CMK (cell line): ENCODE measurements around the gene SHH.

Experiments
- DNase-seq: peaks from one replicate; pipeline ENCODE4 v3.0.0-alpha.2; 2010; ENCODE audit warnings: low read depth

The SHH gene

DNA sequence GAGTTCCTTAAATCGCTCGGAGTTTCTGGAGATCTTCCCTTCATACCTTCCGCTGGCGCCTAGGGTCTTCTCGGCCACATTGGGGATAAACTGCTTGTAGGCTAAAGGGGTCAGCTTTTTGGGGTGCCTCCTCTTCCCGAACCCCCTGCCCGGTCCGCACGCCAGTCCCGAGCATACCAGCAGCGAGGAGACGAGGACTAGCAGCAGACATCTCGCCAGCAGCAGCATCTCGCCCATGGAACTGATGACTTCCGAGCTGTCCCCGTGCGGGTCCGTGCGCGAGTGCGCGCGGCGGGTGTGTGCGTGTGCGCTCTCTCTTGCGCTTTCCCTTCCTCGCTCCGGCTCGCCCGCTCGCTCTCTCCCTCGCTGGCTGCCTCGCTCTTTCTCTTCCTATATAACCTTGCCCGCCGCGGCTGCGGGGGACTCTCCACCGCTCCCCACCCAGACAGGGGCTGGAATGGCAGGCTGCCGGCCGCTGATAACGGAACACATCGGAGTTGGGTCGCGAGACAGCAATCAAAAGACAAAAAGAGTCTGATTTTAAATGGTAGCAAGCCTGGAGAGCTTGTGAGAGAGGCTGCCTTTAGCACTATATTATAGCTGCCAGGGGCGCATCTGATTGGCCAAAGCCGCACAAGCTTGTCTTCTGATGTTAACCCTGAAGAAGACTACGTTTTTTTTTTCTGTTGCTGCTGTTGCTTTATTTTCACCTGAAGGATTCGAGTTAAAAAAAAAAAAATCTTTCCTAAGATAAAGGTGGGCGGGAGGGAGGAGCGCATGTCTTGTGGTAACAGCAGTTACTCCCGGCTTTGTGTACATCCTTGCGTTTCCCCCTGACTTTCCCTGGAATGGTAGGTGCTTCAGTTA, at the start of gene SHH:
Gene SHH (minus strand): TSS at position 569 of the 867 bp plus-strand sequence. CDS start 341 bp downstream, at position 228.
- no peak for DNase-seq

DNA sequence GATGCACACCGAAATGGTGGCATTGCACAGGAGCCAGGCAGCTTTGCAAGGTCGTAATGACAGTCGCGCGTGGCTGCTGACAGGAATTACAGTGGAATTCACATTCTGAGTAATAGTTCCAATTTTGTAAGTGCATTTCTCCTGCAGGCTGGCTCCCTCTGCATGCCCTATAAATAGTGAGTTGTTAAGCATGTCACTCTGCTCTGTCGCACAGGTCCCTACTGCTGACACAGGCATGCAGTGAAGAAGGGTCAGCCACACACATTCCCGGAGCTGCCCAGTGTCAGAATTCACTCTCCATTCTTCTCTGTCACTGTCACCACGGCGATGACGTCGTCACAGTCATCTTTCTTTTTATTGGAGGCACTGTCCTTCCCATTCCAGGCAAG, 49.2 kb upstream of the SHH start:
- DNase-seq: no peak

DNA sequence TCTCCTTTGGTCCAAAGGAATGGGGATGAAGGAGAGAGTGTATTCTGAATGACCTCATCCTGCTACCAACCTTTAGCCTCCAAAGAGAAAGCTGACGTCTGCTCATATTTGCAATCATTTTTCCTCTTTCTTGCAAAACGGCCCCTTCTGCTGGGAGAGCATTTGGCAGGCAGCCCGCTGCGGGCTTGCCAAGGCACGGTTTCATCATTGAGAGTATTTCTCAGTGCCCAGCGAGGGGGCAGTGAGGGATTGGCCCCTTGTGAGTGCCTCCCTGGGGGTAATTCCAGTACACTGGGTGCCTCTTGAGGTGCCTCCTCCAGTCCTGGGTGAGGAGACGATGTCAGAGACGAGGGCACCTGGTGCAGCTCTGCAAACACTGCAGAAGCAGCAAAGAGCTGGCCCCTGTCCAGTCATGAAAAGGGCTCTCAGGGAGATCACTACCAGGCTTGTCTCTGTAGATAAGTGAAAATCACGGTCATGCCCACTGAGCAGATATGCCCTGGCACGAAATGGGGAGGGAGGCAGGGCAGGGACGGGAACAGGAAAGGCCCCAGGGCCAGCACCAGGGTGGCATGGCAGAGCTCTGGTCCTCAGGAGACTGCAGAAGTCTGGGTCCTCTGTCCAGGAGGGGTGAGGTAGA, 48.7 kb upstream of the SHH start:
- DNase-seq: no peak

GRCh38 chr7:155860461-155860839, 48.2 kb upstream of the SHH start:
- no peak for DNase-seq

DNA sequence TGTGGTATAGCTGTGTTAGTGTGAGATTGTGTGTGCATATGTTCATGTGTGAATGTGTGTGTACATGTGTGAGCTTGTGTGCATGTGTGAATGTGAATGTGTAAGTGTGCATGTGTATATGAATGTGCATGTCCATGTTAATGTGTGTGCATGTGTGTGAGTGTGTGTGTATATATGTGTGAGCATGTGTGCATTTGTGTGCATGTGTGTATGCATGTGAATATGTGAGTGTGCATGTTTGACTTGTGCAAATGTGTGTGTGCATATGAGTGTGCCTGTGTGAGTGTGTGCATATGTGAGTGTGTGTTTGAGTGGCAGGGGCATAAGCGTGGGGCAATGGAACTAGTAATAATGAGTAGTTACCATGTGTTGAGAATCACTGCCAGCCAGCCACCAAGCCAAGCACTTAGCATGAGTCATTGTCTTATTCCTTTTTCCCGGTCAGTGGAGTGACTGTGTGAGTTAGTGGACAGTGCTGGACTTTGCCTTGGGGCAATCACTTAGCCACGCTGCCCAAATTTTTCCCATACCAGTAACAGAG, 46.3 kb upstream of the SHH start:
- DNase-seq: no peak

GRCh38 chr7:155857141-155857540, 44.9 kb upstream of the SHH start:
- no peak for DNase-seq

DNA sequence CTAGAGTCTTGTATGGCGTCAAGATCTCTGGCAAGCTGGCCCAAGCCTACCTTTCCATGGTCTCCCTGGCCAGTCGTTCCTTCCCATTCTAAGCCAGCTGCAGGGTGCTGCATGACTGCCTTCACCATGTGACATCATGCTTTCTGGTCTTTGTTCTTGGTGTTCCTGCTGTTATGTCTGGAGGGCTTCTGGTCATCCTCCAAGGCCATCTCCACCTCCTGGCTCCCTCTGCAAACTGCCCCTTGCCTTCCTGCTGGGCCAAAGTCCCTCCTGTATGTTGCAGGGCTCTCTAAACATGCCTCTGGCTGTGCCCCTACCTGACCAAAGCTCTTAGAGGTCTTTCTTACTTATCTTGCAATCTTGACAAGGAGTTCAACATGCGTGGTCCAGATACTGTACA, 44.4 kb upstream of the SHH start:
- DNase-seq: no peak

DNA sequence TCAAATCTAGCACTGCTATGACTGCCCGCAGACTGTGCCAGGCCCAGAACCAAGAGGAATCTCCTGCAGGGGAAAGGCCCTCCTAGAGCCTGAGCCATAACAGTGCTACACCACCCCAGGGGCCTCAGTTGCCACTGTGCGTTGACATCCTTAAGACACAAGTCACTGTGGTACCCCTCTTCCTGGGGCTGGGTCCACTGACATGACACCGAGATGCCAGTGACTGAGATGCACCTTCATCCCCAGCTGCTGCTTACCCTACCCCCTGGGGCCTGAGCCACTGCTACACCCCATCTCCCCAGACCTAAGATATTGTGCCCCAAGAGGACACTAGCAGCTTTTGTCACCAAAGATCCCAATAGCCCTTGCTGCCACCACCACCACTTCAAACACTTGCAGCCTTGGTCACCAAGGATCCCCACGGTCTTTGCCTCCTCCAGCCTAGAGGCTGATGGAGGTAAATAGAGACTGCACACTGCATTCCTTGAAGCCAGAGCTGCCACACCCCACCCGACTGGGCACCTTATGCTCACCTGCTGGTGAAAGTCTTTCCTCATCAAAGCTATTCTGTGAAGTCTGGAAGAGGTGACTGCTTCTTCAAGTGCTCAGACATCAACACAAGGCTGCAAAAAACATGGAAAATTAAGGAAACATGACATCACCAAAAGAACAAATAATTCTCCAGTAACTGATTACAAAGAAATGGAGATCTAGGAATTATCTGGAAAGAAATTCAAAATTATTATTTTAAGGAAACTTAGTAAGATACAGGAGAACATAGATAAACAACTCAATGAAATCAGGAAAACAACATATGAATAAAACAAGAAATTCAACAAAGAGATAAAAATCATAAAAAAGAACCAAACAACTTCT, 40.4 kb upstream of the SHH start:
- DNase-seq: no peak

- no peak for DNase-seq
Observed at GRCh38 chr7:155851892-155852291, 39.6 kb upstream of the SHH start.

DNA sequence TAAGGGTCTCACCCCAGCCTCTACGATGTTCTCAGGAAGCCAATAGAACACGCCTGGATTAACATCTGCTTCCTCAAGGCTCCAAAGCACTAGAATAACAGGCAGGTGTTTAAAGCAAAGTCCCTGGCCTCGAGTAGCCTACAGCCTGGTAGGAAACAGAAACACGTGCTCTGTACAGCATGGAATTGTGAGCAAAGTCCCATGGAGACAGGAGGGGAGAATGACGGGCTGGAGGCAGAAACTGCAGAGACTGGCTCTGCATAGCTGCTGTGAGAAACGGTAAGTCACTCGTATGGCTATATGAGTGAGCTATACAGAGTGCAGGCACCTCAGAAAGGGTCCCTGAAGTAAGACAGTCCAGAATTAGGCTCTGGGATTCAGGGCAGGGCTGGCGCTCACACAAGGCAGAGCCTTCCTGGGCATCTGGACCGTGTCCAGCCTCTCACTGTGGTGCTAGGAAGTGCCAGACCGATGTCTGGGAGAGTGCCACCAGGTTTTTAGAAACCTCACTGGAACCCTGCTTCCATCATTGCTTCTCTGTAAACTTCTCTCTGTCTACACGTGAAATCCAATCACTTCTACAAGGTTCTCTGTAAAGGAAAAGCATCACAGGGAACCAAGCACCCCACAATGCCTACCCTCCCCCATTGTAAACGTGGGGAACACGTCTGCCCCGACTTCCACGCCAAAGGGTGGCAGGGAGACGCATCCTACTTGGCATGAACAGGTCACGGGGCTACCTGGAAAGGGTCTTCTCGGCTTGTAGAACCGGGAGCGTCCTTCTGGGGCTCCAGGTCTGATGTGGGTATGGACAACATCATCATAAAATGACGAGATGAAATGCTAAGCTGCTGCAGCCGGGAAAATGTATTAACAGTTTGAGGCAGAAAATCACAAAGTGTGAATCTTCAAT, 38.8 kb upstream of the SHH start:
- no peak for DNase-seq

GRCh38 chr7:155850001-155850436, 37.8 kb upstream of the SHH start:
- DNase-seq: no peak

DNA sequence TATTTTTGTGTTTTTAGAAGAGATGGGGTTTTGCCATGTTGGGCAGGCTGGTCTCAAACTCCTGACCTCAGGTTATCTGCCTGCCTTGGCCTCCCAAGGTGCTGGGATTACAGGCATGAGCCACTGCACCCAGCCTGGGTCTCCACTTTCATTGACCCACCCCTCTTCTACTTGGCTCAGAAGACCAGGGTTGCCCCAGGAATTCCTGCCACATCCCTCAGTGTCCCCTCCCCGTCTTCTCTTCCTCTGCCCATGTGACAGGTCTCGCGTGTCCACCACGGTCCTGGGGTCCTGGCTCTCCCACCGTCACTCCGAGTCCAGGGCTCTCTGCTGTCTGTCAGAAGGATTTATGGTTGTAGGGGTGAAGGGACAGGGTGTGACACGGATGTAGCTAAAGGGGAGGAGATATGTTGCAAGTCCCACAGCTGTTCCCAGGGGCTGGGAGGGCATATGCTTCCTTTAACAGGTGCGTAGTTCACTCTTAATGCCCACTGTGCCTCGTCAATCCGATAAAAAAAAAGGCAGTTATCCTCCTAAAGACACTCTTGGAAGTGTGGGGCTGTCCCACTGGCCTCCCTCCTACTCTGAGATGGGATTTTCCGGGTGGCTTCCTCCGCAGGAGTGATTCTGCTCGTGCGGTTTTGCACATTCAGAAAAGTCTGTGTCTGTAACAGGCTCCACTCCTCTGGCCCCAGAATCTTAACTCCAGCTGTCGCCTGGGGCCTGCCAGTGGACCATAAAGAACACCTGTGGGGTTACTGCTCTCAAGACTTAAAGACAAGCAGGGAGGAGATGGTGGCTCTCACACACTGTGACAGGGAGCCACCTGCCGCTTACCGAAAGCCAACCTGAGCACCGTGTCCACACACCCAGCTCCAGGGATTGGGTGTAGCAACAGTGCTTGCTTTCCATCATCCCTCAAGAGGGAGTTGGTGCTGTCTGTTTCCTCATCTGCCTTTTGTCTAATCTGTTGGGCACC, 36.7 kb upstream of the SHH start:
- no peak for DNase-seq

DNA sequence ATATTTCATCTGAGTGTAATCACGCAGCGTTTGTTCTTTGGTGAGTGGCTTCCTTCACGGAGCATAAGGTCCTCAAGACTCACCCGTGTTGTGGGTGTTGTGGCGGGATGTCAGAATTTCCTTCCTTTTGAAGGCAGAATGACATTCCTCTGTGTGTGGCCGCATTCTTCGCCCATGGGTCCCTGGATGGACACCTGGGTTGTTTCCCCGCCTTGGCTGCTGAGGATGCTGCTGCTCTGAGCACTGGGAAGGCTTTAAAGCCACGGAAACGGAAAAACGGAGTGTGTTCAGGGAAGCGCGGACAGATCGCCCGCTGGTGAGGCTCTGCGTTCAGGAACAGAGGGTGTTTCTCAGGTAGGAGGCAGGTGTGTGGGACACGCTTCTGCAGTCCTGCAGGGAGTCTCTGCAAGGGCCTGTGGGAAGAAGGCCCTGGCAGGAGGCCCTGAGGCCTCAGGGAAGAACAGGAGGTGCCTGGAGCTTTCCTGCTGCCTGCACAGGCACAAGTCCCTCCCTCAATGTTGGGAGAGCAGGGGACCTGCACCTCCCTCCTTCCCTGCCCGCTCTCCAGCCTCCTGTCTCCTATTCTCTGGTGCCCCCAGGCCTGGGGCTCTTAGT, 35.7 kb upstream of the SHH start:
- DNase-seq: no peak

GRCh38 chr7:155846936-155847335, 34.7 kb upstream of the SHH start:
- DNase-seq: no peak

GRCh38 chr7:155846156-155846555, 33.9 kb upstream of the SHH start:
- DNase-seq: no peak

GRCh38 chr7:155845226-155845625, 33.0 kb upstream of the SHH start:
- no peak for DNase-seq

DNA sequence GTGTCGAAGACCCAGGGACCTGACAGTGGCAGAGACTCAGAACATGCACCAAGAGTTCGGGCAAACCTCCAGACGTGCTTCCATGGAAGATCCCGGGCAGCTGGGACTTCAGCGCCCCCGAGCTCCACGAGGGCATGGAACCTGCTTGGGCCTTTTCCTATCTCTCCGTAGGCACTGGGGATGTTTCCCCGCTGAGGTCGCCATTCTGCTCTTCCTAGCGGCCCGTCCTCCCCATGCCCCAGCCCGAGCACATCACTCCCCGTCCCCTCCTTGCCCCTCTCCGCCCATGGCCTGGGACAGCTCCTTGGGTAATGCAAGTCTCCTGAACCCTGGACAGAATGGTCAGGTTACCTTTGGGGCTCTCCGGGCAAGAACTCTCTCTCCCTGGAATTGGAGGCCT, 32.3 kb upstream of the SHH start:
- DNase-seq: no peak

DNA sequence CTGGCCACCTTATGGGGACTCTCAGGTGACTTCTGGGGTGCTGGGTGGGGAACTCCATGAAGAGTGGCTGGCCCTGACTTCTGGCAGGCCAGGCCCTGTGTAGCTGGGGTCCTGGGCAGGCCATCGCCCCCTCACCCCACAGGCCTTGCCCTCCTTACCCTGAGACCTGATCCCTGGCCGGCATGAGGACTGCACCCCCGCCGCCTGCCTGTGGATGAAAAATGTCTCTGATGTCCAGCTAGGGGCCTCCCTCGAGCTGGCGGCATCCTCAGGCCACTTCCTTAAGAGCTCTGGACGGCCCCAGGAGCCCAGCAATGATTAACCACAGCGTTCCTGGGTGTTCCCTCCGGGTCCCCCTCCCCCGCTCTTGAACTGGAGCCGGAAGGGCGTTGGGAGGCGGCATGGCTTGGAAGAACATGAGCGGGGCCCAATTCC, 31.8 kb upstream of the SHH start:
- no peak for DNase-seq

- DNase-seq: no peak
Observed at GRCh38 chr7:155843426-155844018, 31.3 kb upstream of the SHH start.
